ENCODE data around the gene RNF222. TPM values are rescaled to one million over a fixed set of nuclear protein-coding genes. Genes with fewer than 3 reads are reported as not detected.

RNF222 gene
- total RNA-seq, 1 experiment from 2014 or later = 0.09 TPM

- H3K27ac ChIP-seq (ENCODE audit: insufficient read length, low read depth, low read length) = no peak overlapping the region
- Mint-ChIP-seq H3K27me3 (ENCODE audit: low read depth) (peaks cover 22% of the 10 kb centered on the region), H3K4me3 (no peak overlapping the region), H3K9me3 (no peaks in the 10 kb centered on the region), H3K36me3 (ENCODE audit: insufficient read depth in 1 of 3, low read depth in 3 of 3) (no peaks in the 10 kb centered on the region), H3K27ac (no peak overlapping the region), H3K4me1 (peaks cover 13 to 15% of the 10 kb centered on the region in 2 experiments)
- no peaks in the 10 kb centered on the region for H3K79me2 ChIP-seq (ENCODE audit: insufficient read depth, low read length)
- H4K20me1 ChIP-seq (ENCODE audit: control insufficient read depth, insufficient read depth, insufficient read length) = no peaks in the 10 kb centered on the region
- no peak overlapping the region; the same call in 1 of the 2 replicates for H3K14ac ChIP-seq (ENCODE audit: insufficient read depth, low read length)
- no peak overlapping the region for H3K4ac ChIP-seq (ENCODE audit: low read depth, low read length)
- no peak overlapping the region for H4K5ac ChIP-seq (ENCODE audit: insufficient read length, low read depth, low read length)
- TF ChIP-seq CTCF (conservative IDR thresholded peaks at IDR 0.05) = no peak
- no peak overlapping the region for H3K56ac ChIP-seq (ENCODE audit: insufficient read length, low read depth, low read length)
- H3K18ac ChIP-seq (ENCODE audit: insufficient read length, low read depth, low read length) = no peak overlapping the region
- no peak overlapping the region for H2BK15ac ChIP-seq (ENCODE audit: low read depth, low read length)
- no peak for DNase-seq
- no peak overlapping the region for H4K8ac ChIP-seq (replicated peaks; ENCODE audit: insufficient read length, low read depth, low read length)
- no peaks in the 10 kb centered on the region for H3K23me2 ChIP-seq (ENCODE audit: insufficient read length, low read depth, low read length, poor library complexity, severe bottlenecking)
- H3K79me1 ChIP-seq (ENCODE audit: insufficient read depth, low read depth, low read length, poor library complexity, severe bottlenecking) = no peaks in the 10 kb centered on the region
- H3K27me3 ChIP-seq (ENCODE audit: insufficient read depth, low read length) = peaks cover 3% of the 10 kb centered on the region; the same call in 1 of the 2 replicates
- no peaks in the 10 kb centered on the region for H3K9me3 ChIP-seq (ENCODE audit: control insufficient read depth, low read depth, low read length)
- no peak overlapping the region for H3K9ac ChIP-seq (ENCODE audit: extremely low read depth, insufficient read length, low read length)
- no peaks in the 10 kb centered on the region; the same call in 1 of the 2 replicates for H3K4me1 ChIP-seq (ENCODE audit: insufficient read depth, low read length)
- no peak overlapping the region for H3T11ph ChIP-seq (ENCODE audit: low read length)
- H2BK120ac ChIP-seq (ENCODE audit: low read depth, low read length, poor library complexity, severe bottlenecking) = no peak overlapping the region
- no peak overlapping the region for H2BK12ac ChIP-seq (ENCODE audit: insufficient read length, low read depth, low read length)
- H3K4me2 ChIP-seq (ENCODE audit: insufficient read depth, insufficient read length, low read length) = no peak overlapping the region
- H2AFZ ChIP-seq (ENCODE audit: low read length) = no peak overlapping the region
- no peak overlapping the region for H3K23ac ChIP-seq (ENCODE audit: insufficient read length, low read depth, low read length)
- WGBS (ENCODE audit: extremely low coverage, insufficient read length, low lambda C conversion rate) = no CpG with 5 or more reads among the region's 8 CpGs
- no peak overlapping the region for H2BK5ac ChIP-seq (ENCODE audit: insufficient read length, low read length)
- no peak overlapping the region for H4K91ac ChIP-seq (ENCODE audit: insufficient read length, low read depth, low read length)
- no peak overlapping the region for H2AK5ac ChIP-seq (ENCODE audit: insufficient read length, low read length)
- no peak overlapping the region for H2BK20ac ChIP-seq (ENCODE audit: low read depth, low read length, poor library complexity, severe bottlenecking)
These were observed 4.0 kb downstream of the RNF222 start for GRCh38 chr17:8393470-8394231.

All from H9 (cell line).